Large intestine (tissue), 3 donors: ENCODE results near the gene RAB18. TPM values are rescaled to one million over a fixed set of nuclear protein-coding genes. Genes with fewer than 3 reads are reported as not detected.
A peak's percentile ranks its signal among the peaks of the same experiment; 100 is the strongest.
"Not testable (repeated sequence)": the region's sequence is repeated elsewhere in the genome, so short reads cannot be mapped to it uniquely, and the experiment has no call there.

Experiments used
- DNase-seq, 2 donors: peaks; one replicate each; pipeline versions ENCODE4 v3.0.0 to v3.0.0-alpha.2; 2013
- H3K27ac ChIP-seq: one replicate; pipeline ENCODE4 v1.5.1; 2013; ENCODE audit warnings: low read length
- H3K27me3 ChIP-seq: 2 replicates; pipeline ENCODE4 v1.6.1; 2013; ENCODE audit warnings: low read length; ENCODE audit not compliant: control insufficient read depth, insufficient read depth
- H3K36me3 ChIP-seq: 2 replicates; pipeline ENCODE4 v1.6.1; 2013; ENCODE audit warnings: low read length; ENCODE audit not compliant: control insufficient read depth, insufficient read depth
- H3K4me1 ChIP-seq: one replicate; pipeline ENCODE4 v1.6.1; 2013; ENCODE audit warnings: low read length; ENCODE audit not compliant: control insufficient read depth, insufficient read depth
- H3K4me3 ChIP-seq: one replicate; pipeline ENCODE4 v1.5.1; 2013; ENCODE audit warnings: low read length
- H3K9me3 ChIP-seq: one replicate; pipeline ENCODE4 v1.6.1; 2013; ENCODE audit warnings: mild to moderate bottlenecking, low read depth, low read length, moderate library complexity; ENCODE audit not compliant: control insufficient read depth
- WGBS: methylation state at CpG from one replicate; pipeline ENCODE4 v1.1.5; 2013; ENCODE audit warnings: low lambda C conversion rate; ENCODE audit not compliant: insufficient coverage; 5-methylcytosine and 5-hydroxymethylcytosine counted together
- polyA plus RNA-seq: library from polyadenylated mRNA; unstranded; fragments of 120-200 nt; gene quantifications from one replicate; pipeline ENCODE4 v1.2.1, GENCODE V29; 2013

Gene RAB18
- polyA plus RNA-seq, 1 donor, result 74.1 TPM

DNA sequence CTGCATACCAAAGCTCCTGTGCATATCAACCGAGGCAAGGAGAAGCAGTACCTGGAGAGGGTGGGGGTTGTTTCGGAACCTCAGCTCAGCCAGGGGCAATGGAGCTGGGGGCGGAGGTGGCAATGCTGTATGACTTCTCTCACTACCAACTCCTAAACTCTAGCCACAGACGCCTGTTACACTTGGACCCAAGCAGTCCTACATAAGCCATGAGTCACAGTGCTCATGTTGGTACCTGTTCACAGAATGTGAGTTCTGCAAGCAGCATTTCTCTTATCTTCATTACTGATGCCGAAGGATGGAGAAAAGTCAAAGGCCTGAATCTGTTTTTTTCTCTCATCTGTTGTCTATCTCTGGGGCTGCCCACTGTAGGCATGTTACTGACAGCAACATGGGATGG is 3.2 kb upstream of the RAB18 start:
- WGBS, result no CpG with 5 or more reads among the region's 5 CpGs
- Histone ChIP-seq H3K27ac (no peak overlapping the region), H3K36me3 (no peaks in the 10 kb centered on the region), H3K27me3 (peaks cover 23% of the 10 kb centered on the region), H3K4me1 (peaks cover 6% of the 10 kb centered on the region), H3K9me3 (no peaks in the 10 kb centered on the region), H3K4me3 (no peak overlapping the region)
- no peak for DNase-seq

DNA sequence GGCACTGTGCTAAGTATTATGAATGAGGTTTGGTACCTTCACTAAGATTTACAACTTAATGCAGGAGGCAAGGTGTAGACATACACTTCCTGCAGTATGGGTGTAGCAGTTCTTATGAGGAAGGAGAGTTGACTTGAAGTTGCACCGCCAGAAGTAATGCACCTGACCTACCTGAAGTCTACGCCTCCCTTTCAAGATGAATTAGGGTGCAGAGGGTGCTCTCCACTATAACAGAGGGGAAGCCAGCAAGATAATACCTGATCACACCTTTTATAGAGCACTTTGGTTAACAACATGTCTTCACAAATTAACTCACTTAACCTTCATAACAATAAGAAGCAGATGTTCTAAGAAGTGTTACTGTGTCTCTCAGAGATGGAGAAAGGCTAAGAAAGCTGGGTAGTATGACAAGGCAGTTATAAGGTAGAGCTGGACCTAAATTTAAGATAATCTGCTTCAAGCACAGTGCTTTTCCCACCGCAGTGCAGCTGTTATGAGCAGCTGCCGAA is 552 bp upstream of the RAB18 start:
- Histone ChIP-seq H3K4me3 (peak overlapping the region; percentile 71), H3K27ac (peak overlapping the region; percentile 54), H3K36me3 (peaks cover 2% of the 10 kb centered on the region), H3K4me1 (peaks cover 10% of the 10 kb centered on the region), H3K9me3 (no peaks in the 10 kb centered on the region), H3K27me3 (peaks cover 19% of the 10 kb centered on the region)
- no CpG with 5 or more reads among the region's 4 CpGs for WGBS
- no peak for DNase-seq

DNA sequence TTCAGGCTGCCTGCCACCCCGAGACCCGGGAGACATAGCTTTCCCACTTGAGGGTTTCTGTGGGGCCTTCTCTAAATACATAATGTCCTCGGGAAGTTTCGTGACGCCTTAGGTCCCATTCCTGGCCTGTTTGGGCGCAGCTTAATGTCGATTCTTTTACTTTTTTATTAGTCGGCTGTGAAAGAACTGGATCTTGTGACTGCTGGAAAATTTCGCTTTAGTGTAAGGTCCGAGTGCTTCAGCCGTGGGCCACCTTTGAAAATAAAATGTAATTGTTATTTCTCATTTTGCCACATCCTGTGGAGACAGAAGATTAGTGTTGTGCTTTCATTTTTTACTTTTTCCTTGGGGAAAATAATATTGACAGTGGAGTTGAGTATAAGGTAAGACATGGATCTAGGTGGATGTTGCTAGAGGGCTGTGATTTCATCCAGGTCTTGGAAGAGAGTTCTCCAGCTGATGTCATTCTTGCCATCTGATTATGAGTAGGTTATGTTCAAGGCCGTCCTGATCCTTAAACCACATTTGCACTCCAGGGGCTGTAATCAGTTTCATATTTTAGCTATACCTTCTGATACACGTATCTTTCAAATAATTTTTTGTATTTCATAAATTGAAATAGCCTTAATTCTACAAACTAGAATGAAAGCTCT is 830 bp downstream of the RAB18 start:
- Histone ChIP-seq H3K27ac (peak overlapping the region; percentile 94), H3K4me3 (peak overlapping the region; percentile 71), H3K27me3 (peaks cover 18% of the 10 kb centered on the region), H3K9me3 (no peaks in the 10 kb centered on the region), H3K4me1 (peaks cover 10% of the 10 kb centered on the region), H3K36me3 (peaks cover 5% of the 10 kb centered on the region)
- peak; percentile 9 to 65 for DNase-seq
- 20% methylated on average over 1 of the region's 13 CpGs for WGBS

DNA sequence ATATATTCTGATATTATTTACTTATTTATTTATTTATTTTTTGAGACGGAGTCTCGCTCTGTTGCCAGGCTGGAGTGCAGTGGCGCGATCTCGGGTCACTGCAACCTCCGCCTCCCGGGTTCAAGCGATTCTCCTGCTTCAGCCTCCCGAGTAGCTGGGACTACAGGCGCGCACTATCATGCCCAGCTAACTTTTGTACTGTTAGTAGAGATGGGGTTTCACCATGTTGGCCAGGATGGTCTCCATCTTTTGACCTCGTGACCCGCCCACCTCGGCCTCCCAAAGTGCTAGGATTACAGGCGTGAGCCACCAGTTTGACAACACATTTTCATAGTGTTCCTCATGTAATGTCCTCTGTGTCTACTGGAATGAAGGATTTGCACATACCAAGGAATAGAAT is 1.4 kb downstream of the RAB18 start:
- H3K4me1 ChIP-seq, H3K36me3 ChIP-seq, H3K9me3 ChIP-seq, H3K27ac ChIP-seq, DNase-seq, H3K4me3 ChIP-seq: not testable (repeated sequence)
- peaks cover 12% of the 10 kb centered on the region for H3K27me3 ChIP-seq
- no CpG with 5 or more reads among the region's 15 CpGs for WGBS

DNA sequence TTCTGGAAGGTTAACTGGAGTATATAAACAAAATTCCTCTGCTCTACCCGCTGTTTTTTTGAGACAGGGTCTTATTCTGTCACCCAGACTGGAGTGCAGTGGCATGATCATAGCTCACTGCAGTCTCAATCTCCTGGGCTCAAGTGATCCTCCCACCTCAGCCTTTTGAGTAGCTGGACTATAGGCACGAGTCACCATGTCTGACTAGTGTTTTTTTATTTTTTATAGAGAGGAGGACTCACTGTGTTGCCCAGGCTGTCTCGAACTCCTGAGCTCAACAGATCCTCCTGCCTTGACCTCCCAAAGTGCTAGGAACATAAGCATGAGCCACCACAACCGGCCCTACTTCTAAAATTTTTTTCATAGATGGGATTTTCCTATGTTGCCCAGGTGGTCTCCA is 2.2 kb downstream of the RAB18 start:
- no peak for DNase-seq
- peaks cover 6% of the 10 kb centered on the region for H3K27me3 ChIP-seq
- no peaks in the 10 kb centered on the region for H3K9me3 ChIP-seq
- H3K27ac ChIP-seq, result no peak overlapping the region
- no peak overlapping the region for H3K4me3 ChIP-seq
- H3K4me1 ChIP-seq, result peaks cover 10% of the 10 kb centered on the region
- WGBS, result no CpG with 5 or more reads among the region's 4 CpGs
- H3K36me3 ChIP-seq, result peaks cover 5% of the 10 kb centered on the region

DNA sequence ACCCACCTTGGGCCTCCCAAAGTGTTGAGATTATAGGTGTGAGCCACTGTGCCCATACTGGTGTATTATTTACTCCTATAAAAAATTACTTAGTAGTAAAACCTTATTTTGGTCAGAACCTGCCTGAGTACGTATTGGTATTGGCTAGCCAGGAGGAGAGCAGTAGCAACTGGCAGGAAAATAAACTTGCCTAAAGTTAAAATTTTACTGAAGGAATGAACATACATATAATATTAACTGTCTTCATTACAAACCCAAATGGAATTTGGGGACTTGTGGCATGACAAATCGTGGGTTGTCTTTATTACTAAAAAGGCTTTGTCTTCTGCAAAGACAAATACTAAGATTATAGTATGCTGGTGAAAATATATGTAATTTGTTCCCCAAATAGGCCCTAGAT is 8.4 kb downstream of the RAB18 start:
- Histone ChIP-seq H3K27ac (no peak overlapping the region), H3K9me3 (no peaks in the 10 kb centered on the region), H3K36me3 (peaks cover 26% of the 10 kb centered on the region), H3K27me3 (no peaks in the 10 kb centered on the region), H3K4me3 (no peak overlapping the region), H3K4me1 (no peaks in the 10 kb centered on the region)
- WGBS, result 100% methylated on average over 1 of the region's 2 CpGs
- DNase-seq, result no peak

DNA sequence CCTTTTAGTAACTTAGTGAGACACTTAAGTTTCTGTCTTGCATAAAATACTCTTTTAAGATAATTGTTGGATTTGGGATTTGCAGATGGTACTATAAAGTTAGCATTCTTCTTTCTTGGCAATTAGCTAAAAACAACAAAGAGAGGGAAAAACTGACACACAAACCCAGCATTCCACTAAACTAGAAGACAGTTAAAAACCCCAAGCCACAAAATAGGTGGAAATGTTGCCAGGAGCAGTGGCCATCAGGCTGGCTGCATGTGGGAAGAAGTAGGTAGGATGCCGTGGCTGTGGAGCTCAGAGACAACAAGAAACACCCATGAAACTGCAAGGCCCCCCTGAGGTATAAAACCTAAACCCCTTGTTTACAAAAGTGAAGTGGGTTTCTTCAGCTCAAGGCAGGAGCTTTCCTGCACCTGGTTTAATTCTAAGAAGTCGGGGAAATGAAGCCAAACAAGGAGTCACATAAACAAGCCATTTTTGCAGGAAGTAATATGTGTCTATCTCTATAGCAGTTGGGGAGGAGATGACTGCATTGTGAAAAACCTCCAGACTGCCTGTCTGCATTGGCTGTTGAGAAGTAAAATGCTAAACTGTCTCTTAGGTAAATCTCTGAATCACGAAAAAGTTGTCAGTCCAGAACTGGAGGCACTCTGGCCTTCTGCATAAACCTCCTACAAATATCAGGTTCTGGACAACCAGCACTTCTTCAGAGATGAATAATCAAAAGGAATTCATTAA is 9.5 kb downstream of the RAB18 start:
- Histone ChIP-seq H3K4me1 (no peaks in the 10 kb centered on the region), H3K4me3 (no peak overlapping the region), H3K9me3 (no peaks in the 10 kb centered on the region), H3K27ac (no peak overlapping the region), H3K27me3 (no peaks in the 10 kb centered on the region), H3K36me3 (peaks cover 24% of the 10 kb centered on the region)
- 82% methylated on average over 2 of the region's 3 CpGs for WGBS
- DNase-seq, result no peak

DNA sequence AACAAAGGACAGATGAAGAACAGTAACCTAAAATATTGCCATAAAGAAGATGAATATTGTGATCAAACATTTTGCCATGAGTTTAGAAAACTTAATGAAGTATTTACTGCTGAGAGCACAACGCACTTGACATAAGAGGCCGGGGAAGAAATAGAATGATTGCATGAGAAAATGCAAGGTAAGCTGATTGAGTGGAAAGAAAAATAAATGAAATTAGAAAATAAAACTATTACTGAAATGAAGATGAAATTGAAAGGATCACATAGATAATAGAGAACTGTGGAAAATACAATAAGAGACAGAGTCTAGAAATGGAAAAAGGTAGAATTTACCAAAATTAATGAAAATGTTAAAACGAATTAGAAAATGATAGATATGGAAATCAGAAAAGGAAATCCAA is 10.1 kb downstream of the RAB18 start:
- Histone ChIP-seq H3K27ac (no peak overlapping the region), H3K4me1 (no peaks in the 10 kb centered on the region), H3K4me3 (no peak overlapping the region), H3K36me3 (peaks cover 24% of the 10 kb centered on the region), H3K9me3 (no peaks in the 10 kb centered on the region), H3K27me3 (no peaks in the 10 kb centered on the region)
- no peak for DNase-seq
- 98% methylated on average over 3 of the region's 3 CpGs for WGBS

DNA sequence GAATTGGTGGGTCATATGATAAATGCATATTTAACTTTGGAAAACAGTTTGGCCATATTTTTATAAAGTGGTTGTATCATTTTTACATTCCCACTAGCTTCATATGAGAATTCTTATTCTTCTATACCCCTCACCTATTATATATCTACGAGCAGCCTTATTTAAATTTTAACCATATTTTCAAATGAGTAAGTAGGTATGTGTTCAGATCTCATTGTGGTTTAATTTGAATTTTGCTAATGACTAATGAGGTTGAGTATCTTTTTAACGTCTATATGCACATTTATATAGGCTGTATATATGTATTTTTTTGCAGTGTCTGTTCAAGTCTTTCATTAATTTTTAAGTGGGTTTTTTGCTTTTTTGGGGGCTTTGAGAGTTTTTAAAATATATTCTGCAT is 14.2 kb downstream of the RAB18 start:
- DNase-seq, result no peak
- no peaks in the 10 kb centered on the region for H3K27me3 ChIP-seq
- no peaks in the 10 kb centered on the region for H3K9me3 ChIP-seq
- WGBS, result 100% methylated on average over 1 of the region's 2 CpGs
- no peak overlapping the region for H3K4me3 ChIP-seq
- peaks cover 16% of the 10 kb centered on the region for H3K36me3 ChIP-seq
- no peaks in the 10 kb centered on the region for H3K4me1 ChIP-seq
- H3K27ac ChIP-seq, result no peak overlapping the region

DNA sequence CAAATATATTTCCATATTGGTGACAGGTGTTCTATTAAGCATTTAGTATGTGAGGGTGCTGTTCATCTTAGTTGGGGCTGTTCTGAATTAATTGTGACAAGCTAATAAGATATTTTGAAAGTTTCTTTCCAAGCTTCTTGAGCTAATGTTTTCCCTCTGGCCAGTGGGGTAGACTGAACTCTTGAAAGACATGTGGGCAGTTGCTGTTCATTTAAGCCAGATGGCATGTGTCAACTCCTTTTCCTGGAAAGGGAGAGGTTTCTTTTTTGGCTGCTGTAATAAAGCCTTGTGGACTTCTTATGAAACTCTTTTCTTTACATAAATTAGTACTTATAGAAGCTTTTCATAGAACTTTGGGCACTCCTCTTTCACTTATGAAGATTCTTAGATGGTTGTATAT is 21.7 kb downstream of the RAB18 start:
- H3K27me3 ChIP-seq, result no peaks in the 10 kb centered on the region
- H3K4me3 ChIP-seq, result no peak overlapping the region
- no peaks in the 10 kb centered on the region for H3K4me1 ChIP-seq
- H3K9me3 ChIP-seq, result no peaks in the 10 kb centered on the region
- peaks cover 3% of the 10 kb centered on the region for H3K36me3 ChIP-seq
- no peak for DNase-seq
- no peak overlapping the region for H3K27ac ChIP-seq

DNA sequence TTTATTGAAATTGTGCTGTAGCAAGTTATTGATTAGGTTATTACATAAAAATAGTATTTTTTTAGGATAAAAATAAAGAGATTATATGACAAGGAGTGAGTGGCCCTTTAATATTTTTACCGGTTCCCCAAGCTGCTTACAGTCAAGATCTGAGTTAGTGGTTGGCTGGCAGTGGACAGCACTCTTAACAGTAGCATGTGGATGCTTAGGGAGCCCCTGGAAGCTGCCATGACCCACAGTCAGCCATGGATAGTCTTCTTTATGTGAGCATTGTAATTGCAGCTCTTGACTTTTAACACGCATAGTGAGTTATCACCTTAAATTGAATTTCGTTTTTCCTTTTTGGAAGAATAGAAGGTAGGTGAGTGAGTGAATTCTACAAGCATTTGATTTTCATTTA is 22.1 kb downstream of the RAB18 start:
- no peak overlapping the region for H3K27ac ChIP-seq
- H3K27me3 ChIP-seq, result no peaks in the 10 kb centered on the region
- H3K4me3 ChIP-seq, result no peak overlapping the region
- no peaks in the 10 kb centered on the region for H3K4me1 ChIP-seq
- DNase-seq, result no peak
- H3K36me3 ChIP-seq, result peaks cover 3% of the 10 kb centered on the region
- no peaks in the 10 kb centered on the region for H3K9me3 ChIP-seq
- no CpG with 5 or more reads among the region's 3 CpGs for WGBS
